ENCODE measurements around the gene CLCNKB.
"Not testable (repeated sequence)": the region's sequence is repeated elsewhere in the genome, so short reads cannot be mapped to it uniquely, and the experiment has no call there.

DNA sequence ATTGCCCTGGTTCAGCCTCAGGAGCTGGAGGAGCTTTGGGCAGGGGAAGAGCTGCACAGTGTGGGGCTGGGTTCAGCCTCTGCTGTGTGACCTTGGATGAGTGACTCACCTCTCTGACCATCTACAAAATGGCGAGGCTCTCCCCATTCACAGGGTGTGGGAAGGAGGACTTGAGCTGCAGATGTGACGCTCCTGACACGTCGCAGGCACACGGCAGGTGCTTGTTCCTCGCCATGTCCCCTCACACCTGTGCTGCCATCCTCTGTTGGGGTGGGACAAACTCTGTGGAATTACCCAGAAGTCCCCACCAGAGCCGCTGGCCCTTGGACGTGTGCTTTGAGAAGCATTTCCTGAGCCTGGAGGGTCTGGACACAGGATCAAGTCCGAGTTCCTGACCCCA lies 22.7 kb upstream of the CLCNKB start:
- TF ChIP-seq, protein P1, sequence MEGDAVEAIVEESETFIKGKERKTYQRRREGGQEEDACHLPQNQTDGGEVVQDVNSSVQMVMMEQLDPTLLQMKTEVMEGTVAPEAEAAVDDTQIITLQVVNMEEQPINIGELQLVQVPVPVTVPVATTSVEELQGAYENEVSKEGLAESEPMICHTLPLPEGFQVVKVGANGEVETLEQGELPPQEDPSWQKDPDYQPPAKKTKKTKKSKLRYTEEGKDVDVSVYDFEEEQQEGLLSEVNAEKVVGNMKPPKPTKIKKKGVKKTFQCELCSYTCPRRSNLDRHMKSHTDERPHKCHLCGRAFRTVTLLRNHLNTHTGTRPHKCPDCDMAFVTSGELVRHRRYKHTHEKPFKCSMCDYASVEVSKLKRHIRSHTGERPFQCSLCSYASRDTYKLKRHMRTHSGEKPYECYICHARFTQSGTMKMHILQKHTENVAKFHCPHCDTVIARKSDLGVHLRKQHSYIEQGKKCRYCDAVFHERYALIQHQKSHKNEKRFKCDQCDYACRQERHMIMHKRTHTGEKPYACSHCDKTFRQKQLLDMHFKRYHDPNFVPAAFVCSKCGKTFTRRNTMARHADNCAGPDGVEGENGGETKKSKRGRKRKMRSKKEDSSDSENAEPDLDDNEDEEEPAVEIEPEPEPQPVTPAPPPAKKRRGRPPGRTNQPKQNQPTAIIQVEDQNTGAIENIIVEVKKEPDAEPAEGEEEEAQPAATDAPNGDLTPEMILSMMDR (conservative IDR thresholded peaks at IDR 0.05): not testable (repeated sequence)
- TF ChIP-seq EZH2 (IDR thresholded peaks at IDR 0.05; ENCODE audit: low read depth): not testable (repeated sequence)

All from PC-9 (cell line).